BLaER1 (cell line): ENCODE measurements around the gene NHLH2.

Experiments used
- H3K27ac ChIP-seq: shearing (Covaris generic); formaldehyde crosslinking; 2 replicates; pipeline ENCODE4 v1.8.1; 2022
- H3K27me3 ChIP-seq: shearing (Covaris generic); formaldehyde crosslinking; 2 replicates; pipeline ENCODE4 v1.8.1; 2022
- H3K36me3 ChIP-seq: shearing (Covaris generic); formaldehyde crosslinking; 2 replicates; pipeline ENCODE4 v1.8.1; 2022
- H3K4me1 ChIP-seq: shearing (Covaris generic); formaldehyde crosslinking; 2 replicates; pipeline ENCODE4 v1.8.1; 2022
- H3K4me2 ChIP-seq: shearing (Covaris generic); formaldehyde crosslinking; 2 replicates; pipeline ENCODE4 v1.8.1; 2022
- H3K4me3 ChIP-seq: shearing (Covaris generic); formaldehyde crosslinking; 2 replicates; pipeline ENCODE4 v1.8.1; 2022
- H3K9ac ChIP-seq: shearing (Covaris generic); formaldehyde crosslinking; 2 replicates; pipeline ENCODE4 v1.8.1; 2022
- H3K9me3 ChIP-seq: shearing (Covaris generic); formaldehyde crosslinking; 2 replicates; pipeline ENCODE4 v1.8.1; 2022
- H4K20me1 ChIP-seq: shearing (Covaris generic); formaldehyde crosslinking; 2 replicates; pipeline ENCODE4 v1.8.1; 2022
- Cebpa-rat ChIP-seq: shearing (Covaris generic); IDR thresholded peaks from 2 replicates; pipeline ENCODE4 v1.8.1; 2022

NHLH2 gene

DNA sequence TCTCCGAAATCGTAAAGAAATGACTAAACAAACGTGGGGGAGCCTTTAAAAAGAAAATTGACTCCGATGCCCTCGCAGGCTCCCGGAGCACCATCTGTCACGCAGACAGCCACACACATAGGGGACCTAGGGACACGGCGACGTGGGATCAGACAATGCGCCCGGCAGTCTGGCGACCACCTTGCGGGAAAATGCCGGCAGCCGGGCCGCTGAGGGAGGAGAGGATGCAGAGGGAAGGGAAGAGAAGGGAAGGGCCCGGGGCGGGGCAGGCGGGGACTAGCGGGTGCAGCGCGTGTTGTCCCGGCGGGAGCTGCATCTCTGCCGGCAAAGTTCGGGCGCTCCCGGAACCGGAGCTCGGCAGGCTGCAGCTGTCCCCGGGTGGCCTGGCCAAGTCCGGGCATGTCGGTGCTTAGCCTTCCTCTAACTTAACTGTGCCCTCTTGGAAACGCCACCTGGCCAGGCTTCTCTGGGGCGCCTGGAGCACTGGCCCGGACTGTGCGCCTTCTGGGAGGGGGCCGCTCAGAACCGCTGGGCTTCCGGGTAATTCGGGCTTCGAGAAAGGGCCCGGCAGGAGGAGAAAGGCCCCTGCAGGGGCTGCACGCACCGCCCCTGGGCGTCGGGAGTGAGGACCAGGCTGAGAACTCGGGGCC, 1.8 kb downstream of the NHLH2 start:
- Histone ChIP-seq H3K36me3 (no peaks in the 10 kb centered on the region), H3K9ac (no peak overlapping the region), H4K20me1 (peaks cover 41% of the 10 kb centered on the region), H3K4me1 (peaks cover 24% of the 10 kb centered on the region), H3K9me3 (peaks cover 9% of the 10 kb centered on the region), H3K27ac (no peak overlapping the region), H3K4me2 (peak overlapping the region; percentile 63), H3K27me3 (peaks cover 83% of the 10 kb centered on the region), H3K4me3 (peak overlapping the region; percentile 50)
- TF ChIP-seq Cebpa-rat: no peak

DNA sequence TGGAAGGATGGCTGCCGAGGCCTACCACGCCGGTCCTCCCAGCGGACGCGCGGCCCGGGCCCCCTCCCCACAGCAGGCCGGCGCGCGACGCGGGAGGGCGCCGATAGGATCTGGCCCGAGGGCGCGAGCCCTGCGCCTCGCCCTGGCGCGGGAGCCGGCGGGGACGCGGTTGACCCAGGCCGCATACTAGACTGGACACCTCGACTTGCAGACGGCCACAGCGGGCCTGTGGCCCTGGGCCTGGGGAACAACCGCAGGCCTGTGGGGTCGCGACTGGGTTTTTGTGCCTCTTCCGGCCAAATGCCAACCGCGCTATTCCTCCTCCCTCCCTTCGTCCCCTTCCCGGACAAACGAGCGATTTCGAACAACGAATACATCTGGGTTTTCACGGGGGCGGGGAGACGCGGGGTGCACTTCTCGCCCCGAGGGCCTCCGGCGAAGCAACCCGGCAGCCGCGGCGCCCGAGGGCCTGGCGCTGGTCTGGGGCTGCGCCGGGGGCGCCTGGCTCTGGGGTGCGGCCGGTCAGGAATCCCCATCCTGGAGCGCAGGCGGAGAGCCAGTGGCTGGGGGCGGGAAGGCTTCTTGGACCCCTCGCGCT, 2.4 kb downstream of the NHLH2 start:
- H3K4me1 ChIP-seq: peaks cover 24% of the 10 kb centered on the region
- H3K4me2 ChIP-seq: peak overlapping the region; percentile 63
- H3K9ac ChIP-seq: no peak overlapping the region
- peaks cover 7% of the 10 kb centered on the region; the same call in 1 of the 2 replicates for H3K9me3 ChIP-seq
- H3K27ac ChIP-seq: no peak overlapping the region
- H3K36me3 ChIP-seq: no peaks in the 10 kb centered on the region
- no peak for TF ChIP-seq Cebpa-rat
- H3K4me3 ChIP-seq: peak overlapping the region; percentile 46
- H4K20me1 ChIP-seq: peaks cover 41% of the 10 kb centered on the region
- H3K27me3 ChIP-seq: peaks cover 83% of the 10 kb centered on the region

DNA sequence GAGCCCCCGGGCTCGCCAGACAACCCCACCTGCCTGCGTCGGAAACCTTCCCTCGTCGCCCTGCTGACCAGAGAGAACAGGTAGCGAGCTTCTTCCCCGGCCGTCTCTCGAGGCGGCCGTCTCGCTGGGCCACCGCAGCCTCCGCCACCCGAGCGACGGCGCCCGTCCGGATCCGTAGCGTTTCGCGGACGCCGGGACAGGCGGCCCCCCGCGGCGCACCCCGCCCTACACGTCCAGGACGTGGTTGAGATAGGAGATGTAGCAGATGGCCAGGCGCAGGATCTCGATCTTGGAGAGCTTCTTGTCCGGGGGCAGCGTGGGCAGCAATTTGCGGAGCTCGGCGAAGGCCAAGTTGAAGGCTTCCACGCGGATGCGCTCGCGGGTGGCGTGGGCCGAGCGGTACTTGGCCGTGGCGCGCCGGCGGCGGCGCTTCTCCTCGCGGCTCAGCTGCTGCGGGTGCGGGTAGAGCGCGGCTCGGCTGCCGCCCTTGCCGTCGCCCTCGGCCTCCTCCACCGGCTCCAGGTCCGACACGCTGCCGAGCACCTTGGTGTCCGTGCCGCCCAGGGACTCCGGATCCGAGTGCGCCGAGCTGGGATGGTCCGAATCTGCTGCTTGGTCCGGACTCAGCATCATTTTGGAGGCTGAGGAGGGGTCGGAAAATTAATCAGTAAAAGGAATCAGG, 3.0 kb downstream of the NHLH2 start:
- Histone ChIP-seq H3K36me3 (no peaks in the 10 kb centered on the region), H3K4me3 (peak overlapping the region; percentile 46), H3K4me2 (peak overlapping the region; percentile 57), H3K9ac (no peak overlapping the region), H3K4me1 (peaks cover 24% of the 10 kb centered on the region), H4K20me1 (peaks cover 41% of the 10 kb centered on the region), H3K27me3 (peaks cover 81% of the 10 kb centered on the region), H3K27ac (no peak overlapping the region), H3K9me3 (peaks cover 7% of the 10 kb centered on the region; the same call in 1 of the 2 replicates)
- no peak for TF ChIP-seq Cebpa-rat

DNA sequence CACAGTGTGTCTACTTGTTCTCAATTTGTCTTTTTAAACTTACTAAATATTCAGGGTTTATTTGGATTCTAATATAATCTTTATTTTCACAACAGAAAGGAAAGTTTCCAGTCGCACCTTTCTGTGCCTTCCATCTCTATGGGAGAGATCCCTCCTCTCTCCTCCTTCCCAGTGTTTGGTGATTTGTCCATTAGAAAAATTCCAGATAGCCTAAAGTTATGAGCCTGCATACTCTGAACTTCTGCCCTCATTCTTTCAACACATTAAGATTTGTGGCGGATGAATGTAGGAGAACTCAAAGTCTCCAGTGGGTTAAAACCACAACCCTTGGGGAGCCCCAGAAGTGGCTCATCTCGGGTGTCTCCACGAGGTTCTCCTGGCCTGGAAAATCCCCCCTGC, 3.6 kb downstream of the NHLH2 start:
- Histone ChIP-seq H4K20me1 (peaks cover 41% of the 10 kb centered on the region), H3K4me1 (peaks cover 24% of the 10 kb centered on the region), H3K27me3 (peaks cover 76% of the 10 kb centered on the region), H3K4me3 (peak overlapping the region; percentile 46), H3K36me3 (no peaks in the 10 kb centered on the region), H3K9ac (no peak overlapping the region), H3K9me3 (peaks cover 7% of the 10 kb centered on the region; the same call in 1 of the 2 replicates), H3K4me2 (peak overlapping the region; percentile 57), H3K27ac (no peak overlapping the region)
- no peak for TF ChIP-seq Cebpa-rat

DNA sequence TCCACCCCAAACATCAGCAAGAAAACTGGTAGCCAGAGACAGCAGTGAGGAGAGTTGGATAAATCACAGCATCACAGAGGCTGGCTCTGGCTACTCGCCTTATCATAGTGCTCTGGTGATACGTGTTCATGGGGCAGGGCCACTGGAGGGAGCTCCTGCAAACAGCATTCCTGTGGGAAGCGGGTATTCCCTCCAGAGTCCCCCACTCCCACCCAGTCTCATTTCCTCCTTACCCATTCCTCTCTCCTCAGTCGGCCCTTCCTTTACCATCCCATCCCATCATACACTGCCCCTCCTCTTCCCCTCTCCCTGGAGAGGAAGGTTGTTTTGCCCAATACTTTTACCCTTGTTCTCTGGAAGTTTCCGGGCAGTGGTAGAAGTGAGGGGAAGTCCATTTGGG, 7.1 kb downstream of the NHLH2 start:
- peaks cover 15% of the 10 kb centered on the region for H3K4me1 ChIP-seq
- H3K27ac ChIP-seq: no peak overlapping the region
- peaks cover 42% of the 10 kb centered on the region for H3K27me3 ChIP-seq
- no peak for TF ChIP-seq Cebpa-rat
- no peak overlapping the region for H3K4me2 ChIP-seq
- no peak overlapping the region for H3K9ac ChIP-seq
- peaks cover 18% of the 10 kb centered on the region for H4K20me1 ChIP-seq
- no peak overlapping the region for H3K4me3 ChIP-seq
- H3K36me3 ChIP-seq: no peaks in the 10 kb centered on the region
- H3K9me3 ChIP-seq: peaks cover 6% of the 10 kb centered on the region; the same call in 1 of the 2 replicates

DNA sequence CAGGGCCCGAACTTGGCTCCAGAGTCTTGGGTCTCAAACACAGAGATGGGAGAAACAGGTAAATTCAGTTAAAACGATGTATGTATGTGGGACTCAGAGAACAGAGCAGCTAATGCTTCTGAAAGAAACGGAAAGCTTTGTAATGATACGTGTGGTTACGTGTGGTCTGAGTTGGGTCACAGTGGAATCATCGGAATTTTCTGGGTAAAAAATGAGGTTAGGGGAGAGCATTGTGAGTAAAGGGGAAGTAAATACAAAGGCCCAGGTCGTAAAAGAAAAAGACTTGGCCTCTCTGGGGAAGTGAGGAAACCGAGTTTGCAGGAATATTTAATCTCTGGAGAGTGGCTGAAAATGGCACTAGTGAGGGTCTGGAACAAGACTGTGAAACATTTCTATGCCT, 8.3 kb downstream of the NHLH2 start:
- H3K4me1 ChIP-seq: peaks cover 4% of the 10 kb centered on the region
- H4K20me1 ChIP-seq: peaks cover 6% of the 10 kb centered on the region
- H3K9ac ChIP-seq: no peak overlapping the region
- TF ChIP-seq Cebpa-rat: no peak
- no peak overlapping the region for H3K27ac ChIP-seq
- H3K9me3 ChIP-seq: no peaks in the 10 kb centered on the region; the same call in 1 of the 2 replicates
- no peak overlapping the region for H3K4me3 ChIP-seq
- H3K27me3 ChIP-seq: peaks cover 30% of the 10 kb centered on the region
- H3K4me2 ChIP-seq: no peak overlapping the region
- H3K36me3 ChIP-seq: no peaks in the 10 kb centered on the region

DNA sequence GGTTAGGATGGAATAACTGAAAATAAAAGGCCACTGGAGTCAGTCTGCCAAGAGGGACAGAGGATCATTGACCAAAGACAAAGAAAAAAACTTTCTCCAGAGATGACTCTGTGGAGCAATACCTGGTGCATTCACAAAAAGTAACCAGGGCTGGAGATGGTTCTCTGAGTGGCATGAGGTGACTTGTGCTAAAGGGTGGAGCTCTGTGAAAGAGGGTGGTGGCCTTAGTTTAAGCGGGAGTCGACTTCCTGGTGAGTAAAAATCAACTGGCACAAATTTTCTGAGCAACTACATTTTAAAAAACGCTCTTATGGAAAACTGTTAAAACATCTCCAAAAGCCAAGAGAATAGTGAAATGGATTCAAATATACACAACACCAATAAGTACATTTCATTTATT, 10.0 kb downstream of the NHLH2 start:
- Histone ChIP-seq H3K27ac (no peak overlapping the region), H3K9me3 (no peaks in the 10 kb centered on the region; the same call in 1 of the 2 replicates), H3K27me3 (peaks cover 13% of the 10 kb centered on the region), H3K4me1 (no peaks in the 10 kb centered on the region), H3K4me3 (no peak overlapping the region), H3K9ac (no peak overlapping the region), H4K20me1 (no peaks in the 10 kb centered on the region), H3K4me2 (no peak overlapping the region), H3K36me3 (no peaks in the 10 kb centered on the region)
- no peak for TF ChIP-seq Cebpa-rat

DNA sequence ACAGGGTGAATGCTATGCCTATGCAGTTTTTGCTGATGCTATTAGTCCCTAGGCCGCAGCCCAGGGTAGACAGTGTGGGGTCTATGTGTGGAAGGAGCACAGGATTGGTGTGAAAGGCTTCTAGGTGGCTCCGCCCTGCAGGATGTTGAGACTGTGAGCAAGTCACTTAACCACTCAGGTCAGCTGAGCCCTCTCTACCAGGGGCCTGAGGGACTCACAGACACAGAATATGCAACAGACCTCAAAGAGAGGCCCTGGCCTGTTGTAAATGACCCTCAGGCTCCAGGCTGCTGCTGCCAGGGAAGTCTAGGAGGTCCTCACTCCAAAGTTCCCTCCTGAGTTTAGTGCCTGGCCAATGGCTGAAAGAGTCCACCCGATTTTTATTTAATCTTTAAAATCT, 11.0 kb downstream of the NHLH2 start:
- Histone ChIP-seq H3K4me1 (no peaks in the 10 kb centered on the region), H4K20me1 (no peaks in the 10 kb centered on the region), H3K27me3 (peaks cover 3% of the 10 kb centered on the region; the same call in 1 of the 2 replicates), H3K36me3 (no peaks in the 10 kb centered on the region), H3K4me3 (no peak overlapping the region), H3K9ac (no peak overlapping the region), H3K9me3 (no peaks in the 10 kb centered on the region; the same call in 1 of the 2 replicates), H3K4me2 (no peak overlapping the region), H3K27ac (no peak overlapping the region)
- no peak for TF ChIP-seq Cebpa-rat

DNA sequence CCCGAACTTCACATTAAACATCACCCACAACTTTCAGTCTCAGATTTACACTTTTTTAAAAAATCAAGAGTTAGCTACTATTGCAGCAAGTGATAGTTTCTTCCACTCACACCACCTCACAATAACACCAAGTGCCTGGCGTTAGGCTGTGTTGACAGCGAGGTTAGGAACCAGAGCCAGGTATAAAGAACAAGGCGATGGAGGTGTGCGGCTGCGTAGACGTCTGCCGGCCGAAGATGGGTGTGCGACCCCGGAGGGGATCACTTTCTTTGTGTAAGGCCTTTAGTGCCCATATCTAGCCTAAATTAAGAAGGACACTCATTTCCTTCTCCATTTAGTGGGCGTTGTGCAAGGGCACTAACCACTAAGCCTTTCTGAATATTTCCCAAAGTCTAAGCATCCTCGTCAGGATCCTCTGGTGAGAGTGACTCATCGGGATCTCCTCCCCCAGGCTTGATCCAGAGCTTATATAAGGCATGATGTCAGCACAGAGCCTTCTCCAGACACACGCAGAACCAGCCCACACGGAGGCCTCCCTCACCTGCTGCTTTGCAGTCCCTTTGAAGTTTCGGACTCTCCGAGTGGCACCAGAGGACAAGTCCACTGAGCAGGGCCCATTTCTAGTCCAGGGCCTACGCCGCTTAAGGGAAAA, 11.8 kb downstream of the NHLH2 start:
- no peaks in the 10 kb centered on the region for H3K4me1 ChIP-seq
- H3K36me3 ChIP-seq: no peaks in the 10 kb centered on the region
- TF ChIP-seq Cebpa-rat: no peak
- no peaks in the 10 kb centered on the region for H4K20me1 ChIP-seq
- no peak overlapping the region for H3K27ac ChIP-seq
- no peaks in the 10 kb centered on the region; the same call in 1 of the 2 replicates for H3K9me3 ChIP-seq
- H3K4me3 ChIP-seq: no peak overlapping the region
- no peak overlapping the region for H3K4me2 ChIP-seq
- no peaks in the 10 kb centered on the region for H3K27me3 ChIP-seq
- H3K9ac ChIP-seq: no peak overlapping the region
